ENCODE measurements around the gene HOXB5. TPM values are rescaled to one million over a fixed set of nuclear protein-coding genes. Genes with fewer than 3 reads are reported as not detected.

Gene HOXB5
- total RNA-seq, 6 experiments from 2014 or later = not detected

DNA sequence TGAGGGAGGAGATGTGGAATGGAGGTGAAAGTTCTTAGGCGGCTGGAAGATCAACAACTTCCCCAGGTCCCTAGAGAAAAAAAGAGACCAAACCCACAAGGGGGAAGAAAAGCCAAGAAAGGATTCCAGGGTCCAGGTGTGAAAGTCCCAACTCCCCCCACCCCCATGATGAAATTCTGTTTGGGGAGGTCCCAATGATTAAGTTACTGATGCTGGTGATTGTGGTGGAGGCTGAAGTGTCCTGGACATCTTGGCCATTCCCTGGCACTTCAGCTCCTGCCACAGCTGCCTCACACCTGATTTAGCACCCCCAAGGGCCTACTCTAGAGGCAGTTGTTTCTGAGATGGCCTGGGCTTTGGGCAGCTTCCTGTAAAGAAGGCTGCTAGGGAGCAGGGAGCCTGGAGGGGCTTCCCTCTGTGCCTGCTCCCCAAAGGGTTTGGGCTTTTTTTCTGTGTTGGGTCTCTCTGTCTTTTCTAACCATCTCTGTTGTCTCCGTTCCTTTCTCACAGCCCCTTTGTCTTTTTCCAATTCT is 28.5 kb downstream of the HOXB5 start:
- no peaks in the 10 kb centered on the region; the same call in 1 of the 2 replicates for H3K4me1 Mint-ChIP-seq (ENCODE audit: low read depth)
- no peaks in the 10 kb centered on the region for H3K9me3 Mint-ChIP-seq
- H3K36me3 Mint-ChIP-seq (ENCODE audit: low read depth) = no peaks in the 10 kb centered on the region
- H3K4me3 Mint-ChIP-seq = no peak overlapping the region
- no peak for DNase-seq
- TF ChIP-seq CTCF (IDR thresholded peaks at IDR 0.05) = no peak
- H3K27me3 Mint-ChIP-seq (ENCODE audit: insufficient read depth) = peaks cover 38% of the 10 kb centered on the region
- no peak overlapping the region for H3K27ac Mint-ChIP-seq

DNA sequence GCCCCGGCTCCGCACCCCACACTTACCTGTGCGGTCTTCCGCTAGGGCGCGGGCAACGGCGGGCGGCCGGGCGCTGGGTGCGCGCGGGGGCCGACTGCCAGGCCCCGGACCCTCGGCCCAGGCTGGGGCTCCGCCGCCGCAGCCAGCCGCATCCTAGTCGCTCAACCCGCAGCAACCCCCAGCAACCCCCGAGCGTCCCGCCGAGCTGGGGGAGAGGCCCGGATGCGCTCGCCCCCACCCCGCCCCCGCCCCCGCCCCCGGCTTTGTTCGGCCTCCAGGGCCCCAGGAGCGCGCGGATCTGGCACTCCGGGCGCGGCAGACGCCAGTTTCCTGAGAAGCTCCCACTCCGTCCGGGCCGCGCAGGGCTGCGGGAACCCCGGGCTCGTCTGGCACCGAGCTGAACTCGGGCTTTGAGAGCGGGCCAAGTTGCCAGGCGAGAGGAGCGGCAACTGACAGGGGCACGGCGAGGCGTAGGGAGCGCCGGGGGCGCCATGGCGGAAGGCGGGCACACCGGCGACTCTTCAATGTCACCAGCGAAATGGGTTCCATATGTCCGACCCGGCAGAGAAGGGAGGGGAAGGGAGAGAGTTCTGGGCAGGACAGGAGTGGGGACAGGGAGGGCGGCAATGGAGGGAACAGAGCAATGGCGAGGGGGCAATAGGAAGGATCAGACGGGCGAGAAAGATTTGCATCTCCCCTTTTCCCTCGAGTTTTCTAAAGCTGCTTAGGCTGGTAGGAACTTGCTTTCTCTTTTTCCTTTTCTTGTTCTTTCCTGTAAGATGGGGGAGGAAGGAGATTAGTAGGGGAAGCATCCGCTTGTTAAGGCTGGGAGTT is 29.2 kb downstream of the HOXB5 start:
- no peak for TF ChIP-seq CTCF (IDR thresholded peaks at IDR 0.05)
- Mint-ChIP-seq H3K36me3 (ENCODE audit: low read depth) (no peaks in the 10 kb centered on the region), H3K9me3 (no peaks in the 10 kb centered on the region), H3K4me3 (no peak overlapping the region), H3K27ac (no peak overlapping the region), H3K4me1 (ENCODE audit: low read depth) (no peaks in the 10 kb centered on the region; the same call in 1 of the 2 replicates), H3K27me3 (ENCODE audit: insufficient read depth) (peaks cover 44% of the 10 kb centered on the region)
- DNase-seq = no peak

GRCh38 chr17:48563867-48564187 is 29.8 kb downstream of the HOXB5 start:
- H3K4me3 Mint-ChIP-seq = no peak overlapping the region
- no peaks in the 10 kb centered on the region for H3K36me3 Mint-ChIP-seq (ENCODE audit: low read depth)
- DNase-seq = no peak
- no peaks in the 10 kb centered on the region for H3K9me3 Mint-ChIP-seq
- no peak overlapping the region for H3K27ac Mint-ChIP-seq
- TF ChIP-seq CTCF (IDR thresholded peaks at IDR 0.05) = no peak
- H3K27me3 Mint-ChIP-seq (ENCODE audit: insufficient read depth) = peaks cover 49% of the 10 kb centered on the region
- no peaks in the 10 kb centered on the region; the same call in 1 of the 2 replicates for H3K4me1 Mint-ChIP-seq (ENCODE audit: low read depth)

GRCh38 chr17:48563385-48563838 is 30.2 kb downstream of the HOXB5 start:
- H3K4me1 Mint-ChIP-seq (ENCODE audit: low read depth) = no peaks in the 10 kb centered on the region; the same call in 1 of the 2 replicates
- no peak overlapping the region for H3K27ac Mint-ChIP-seq
- H3K4me3 Mint-ChIP-seq = no peak overlapping the region
- no peak for TF ChIP-seq CTCF (IDR thresholded peaks at IDR 0.05)
- H3K9me3 Mint-ChIP-seq = no peaks in the 10 kb centered on the region
- no peaks in the 10 kb centered on the region for H3K36me3 Mint-ChIP-seq (ENCODE audit: low read depth)
- DNase-seq = no peak
- H3K27me3 Mint-ChIP-seq (ENCODE audit: insufficient read depth) = peaks cover 53% of the 10 kb centered on the region

DNA sequence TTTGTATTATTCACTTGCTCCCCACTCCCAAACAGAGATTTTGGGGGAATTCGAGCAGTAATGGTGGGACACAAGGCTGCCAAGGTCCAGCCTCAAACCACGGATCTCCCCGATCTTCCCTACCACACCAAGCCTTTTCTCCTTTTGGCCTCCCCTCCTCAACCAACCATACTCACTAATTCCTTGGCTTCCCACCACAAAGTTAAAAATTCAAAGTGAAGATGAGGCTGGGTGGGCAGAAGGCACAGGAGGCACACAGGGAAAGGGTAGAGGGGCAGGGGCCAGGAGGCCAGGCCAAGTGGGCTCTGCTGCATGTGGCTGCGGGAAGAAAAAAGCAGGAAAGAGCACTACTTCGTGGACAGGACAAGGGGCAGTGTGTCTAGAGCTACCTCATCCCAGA is 30.6 kb downstream of the HOXB5 start:
- no peak overlapping the region for H3K4me3 Mint-ChIP-seq
- no peak overlapping the region for H3K27ac Mint-ChIP-seq
- no peaks in the 10 kb centered on the region for H3K4me1 Mint-ChIP-seq (ENCODE audit: low read depth)
- peaks cover 58% of the 10 kb centered on the region for H3K27me3 Mint-ChIP-seq (ENCODE audit: insufficient read depth)
- DNase-seq = no peak
- H3K36me3 Mint-ChIP-seq (ENCODE audit: low read depth) = no peaks in the 10 kb centered on the region
- H3K9me3 Mint-ChIP-seq = no peaks in the 10 kb centered on the region
- no peak for TF ChIP-seq CTCF (IDR thresholded peaks at IDR 0.05)
